HG03469 (cell line): ENCODE data around the gene IPPK.

ENCODE experiments used
- ATAC-seq: cut with Tn5 transposase; IDR thresholded peaks from one replicate; pipeline ENCODE4 v1.9.1; 2021; ENCODE audit warnings: mild to moderate bottlenecking, moderate library complexity, moderate number of reproducible peaks; ENCODE audit not compliant: unreplicated experiment

Gene IPPK

GRCh38 chr9:92658176-92658575, 11.8 kb downstream of the IPPK start:
- no peak for ATAC-seq

DNA sequence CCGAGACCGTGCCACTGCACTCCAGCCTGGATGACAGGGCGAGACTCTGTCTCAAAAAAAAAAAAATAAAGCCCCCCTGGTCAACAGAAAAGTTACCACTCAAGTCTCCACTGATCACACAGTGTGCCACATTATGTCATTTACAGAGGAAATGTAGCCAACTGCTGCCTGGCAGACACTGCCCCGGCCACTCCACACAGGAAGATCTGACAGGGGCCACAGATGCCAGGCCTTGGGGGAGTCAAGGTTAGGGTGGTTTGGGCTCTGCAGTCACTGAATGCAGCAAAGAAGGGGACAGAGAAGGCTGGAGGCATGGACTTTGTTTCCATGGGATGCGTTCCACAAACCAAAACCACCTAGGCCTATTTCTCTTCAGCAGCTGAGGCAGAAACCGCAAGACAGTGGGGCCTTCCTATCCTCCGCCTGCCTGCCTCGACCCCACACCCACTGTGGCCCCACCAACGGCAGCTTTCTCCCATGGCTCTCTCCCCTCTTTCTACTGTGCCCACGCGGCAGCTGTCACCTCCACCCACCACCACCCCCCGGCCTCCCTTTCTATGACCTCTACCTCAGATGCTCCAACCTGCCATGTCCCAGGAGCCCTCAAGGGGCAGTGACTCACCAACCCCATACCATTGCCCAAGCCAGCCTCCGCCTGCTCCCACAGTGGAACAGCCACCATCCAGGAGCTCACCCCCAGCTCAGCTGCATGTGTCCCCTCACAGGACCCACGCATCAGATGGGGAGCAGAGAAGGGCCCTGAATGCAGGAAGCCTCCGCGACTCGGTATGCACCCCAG, 12.4 kb downstream of the IPPK start:
- ATAC-seq = no peak

GRCh38 chr9:92656537-92656925, 13.4 kb downstream of the IPPK start:
- no peak for ATAC-seq

GRCh38 chr9:92655896-92656536, 13.9 kb downstream of the IPPK start:
- ATAC-seq = no peak

DNA sequence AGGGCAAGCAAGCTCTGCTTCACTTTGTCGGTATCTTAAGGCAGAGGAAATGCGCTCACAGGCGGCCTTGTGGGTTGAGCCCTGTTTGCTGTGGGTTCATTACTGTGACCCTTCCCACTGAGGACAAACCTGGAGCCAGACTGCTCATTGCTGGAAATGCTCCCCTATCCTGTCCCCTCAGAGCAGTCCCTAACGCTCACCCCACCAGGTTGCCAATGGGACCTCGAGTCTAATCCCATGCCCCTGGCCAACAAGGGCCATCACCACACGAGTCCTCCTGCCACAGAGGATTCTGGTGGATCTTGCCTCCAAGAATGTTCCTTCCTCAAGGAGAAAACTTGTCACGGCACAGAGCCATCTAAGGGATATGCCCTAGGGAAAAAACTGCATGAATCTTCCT, 14.6 kb downstream of the IPPK start:
- ATAC-seq = no peak

DNA sequence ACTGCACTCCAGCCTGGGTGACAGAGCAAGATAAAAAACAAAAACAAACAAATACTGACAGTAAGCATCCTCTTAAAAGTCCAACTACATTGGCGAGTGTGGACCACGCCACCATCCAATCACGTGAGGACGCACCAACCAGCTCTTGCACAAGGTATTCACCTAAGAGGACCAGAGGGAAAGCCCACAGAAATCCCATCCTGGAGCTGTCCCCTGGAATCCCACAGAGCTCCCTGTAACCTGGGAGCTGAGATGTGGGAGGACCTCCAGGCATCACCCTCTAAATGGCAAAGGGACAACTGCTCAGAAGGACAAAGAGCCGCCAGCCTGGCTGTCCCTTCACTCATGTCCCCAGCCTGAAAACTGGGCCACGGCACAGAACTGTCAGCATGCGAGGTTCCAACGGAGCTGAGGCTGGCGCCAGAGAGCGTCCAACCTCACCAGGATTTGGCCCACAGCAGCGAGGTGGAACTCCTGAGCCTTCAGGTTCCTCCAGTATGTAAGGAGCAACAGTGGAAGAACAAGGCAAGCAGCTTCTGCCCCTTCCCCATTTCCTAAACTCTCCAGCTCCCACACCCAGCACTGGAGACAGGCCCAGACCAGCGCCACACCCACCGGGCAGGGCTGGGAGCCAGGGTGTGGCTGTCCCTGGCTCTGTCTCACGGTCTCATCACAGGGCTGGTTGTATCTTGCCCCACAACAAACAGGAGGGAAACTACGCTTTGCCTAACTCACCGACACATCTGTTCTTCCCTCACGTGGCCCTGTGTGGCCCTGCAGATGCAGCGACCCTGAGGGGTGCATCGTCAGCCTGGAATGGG, 15.2 kb downstream of the IPPK start:
- no peak for ATAC-seq

DNA sequence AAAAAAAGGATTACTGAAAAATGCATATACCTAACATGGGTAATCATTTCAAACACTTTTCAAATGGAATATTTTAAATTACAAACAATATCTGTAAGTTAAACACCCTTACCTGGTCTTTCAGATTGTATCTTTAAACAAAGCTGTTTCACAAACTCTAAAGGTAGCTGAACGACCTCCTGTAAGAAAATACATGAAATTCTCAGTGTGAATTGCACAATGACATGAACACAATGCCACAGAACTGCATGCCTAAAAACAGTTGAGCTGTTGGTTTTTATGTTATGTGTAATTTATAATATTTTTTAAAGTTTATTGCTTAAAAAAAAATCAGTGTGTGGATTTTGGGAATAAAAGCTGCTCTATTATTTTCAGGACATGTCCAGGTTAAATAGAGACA, 17.5 kb downstream of the IPPK start:
- no peak for ATAC-seq

DNA sequence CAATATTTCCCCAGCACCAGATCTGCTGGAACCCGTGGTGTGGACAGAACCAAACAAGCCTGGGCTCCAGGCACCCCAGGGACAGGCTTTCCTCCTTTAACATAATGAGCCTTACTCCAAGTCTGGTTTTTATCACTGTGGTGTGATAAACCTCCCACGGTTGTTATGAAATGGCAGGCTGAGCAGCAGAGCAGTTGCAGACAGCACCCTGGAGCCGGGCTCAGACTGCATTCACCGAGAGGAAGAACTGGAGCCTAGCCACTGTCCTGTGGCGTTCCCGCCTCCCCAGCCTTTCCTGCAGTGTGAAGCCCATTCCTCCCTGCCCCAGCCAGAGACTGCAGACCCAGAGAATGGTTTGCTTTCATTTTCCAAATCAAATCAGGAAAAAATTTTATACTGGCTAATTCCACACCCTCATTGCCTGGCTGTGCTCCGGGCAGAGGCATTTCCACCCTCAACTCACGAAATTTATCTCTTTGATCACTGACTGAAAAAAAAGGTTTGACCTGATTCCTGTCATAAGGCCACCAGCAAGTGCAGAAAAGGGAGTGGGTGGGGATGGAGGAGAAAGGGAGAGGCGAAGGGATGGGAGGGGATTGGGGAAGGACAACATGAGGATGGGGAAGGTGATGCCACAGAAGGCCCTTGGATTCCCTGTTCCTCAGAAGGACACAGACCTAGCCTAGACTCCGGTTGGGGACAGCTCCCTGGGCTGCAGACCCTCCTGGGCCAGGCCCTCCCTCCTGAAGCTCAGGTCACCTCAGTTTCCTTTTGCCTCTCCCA, 18.9 kb downstream of the IPPK start:
- no peak for ATAC-seq

DNA sequence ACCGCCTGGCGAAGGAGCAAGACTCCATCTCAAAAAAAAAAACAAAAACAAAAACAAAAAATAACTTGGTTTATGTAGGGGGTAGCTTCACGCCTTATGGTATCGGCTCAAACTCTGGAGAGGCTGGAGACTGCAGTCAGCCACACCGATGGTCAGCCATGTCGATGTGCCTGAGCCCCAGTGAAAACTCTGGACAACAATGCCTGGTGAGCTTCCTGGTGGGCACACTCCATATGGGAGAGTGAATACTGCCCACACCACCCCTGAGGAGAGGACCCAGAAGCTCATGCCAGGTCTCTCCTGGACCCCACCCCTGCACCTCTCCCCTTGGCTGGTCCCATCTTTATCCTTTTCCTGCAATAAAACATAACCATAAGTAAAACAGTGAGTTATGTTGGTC, 19.6 kb downstream of the IPPK start:
- no peak for ATAC-seq

- no peak for ATAC-seq
These were observed 20.9 kb downstream of the IPPK start for GRCh38 chr9:92649007-92649406.

DNA sequence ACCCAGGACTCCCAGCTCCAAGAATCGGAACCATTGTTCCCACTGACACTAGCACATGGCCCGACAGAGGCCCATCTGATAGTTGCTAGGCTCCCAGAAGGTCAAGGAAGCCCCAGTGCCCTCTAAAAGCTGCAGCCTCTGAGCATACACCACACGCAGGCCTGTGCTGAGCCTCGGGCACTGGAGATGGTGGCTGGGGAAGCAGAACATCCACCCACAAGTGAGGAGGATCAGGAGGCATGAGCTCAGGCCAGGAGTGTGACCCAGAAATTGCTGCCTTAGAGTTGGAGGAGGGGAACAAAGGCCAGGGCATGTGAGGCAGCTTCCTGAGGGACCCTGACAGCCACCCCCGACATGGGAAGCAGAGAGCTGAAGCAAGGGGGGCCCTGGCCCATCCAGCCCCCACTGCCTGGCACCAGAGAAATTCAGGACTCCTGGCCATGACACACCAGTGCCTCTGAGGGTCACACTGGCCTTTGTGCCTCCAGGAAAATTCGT, 21.4 kb downstream of the IPPK start:
- no peak for ATAC-seq

DNA sequence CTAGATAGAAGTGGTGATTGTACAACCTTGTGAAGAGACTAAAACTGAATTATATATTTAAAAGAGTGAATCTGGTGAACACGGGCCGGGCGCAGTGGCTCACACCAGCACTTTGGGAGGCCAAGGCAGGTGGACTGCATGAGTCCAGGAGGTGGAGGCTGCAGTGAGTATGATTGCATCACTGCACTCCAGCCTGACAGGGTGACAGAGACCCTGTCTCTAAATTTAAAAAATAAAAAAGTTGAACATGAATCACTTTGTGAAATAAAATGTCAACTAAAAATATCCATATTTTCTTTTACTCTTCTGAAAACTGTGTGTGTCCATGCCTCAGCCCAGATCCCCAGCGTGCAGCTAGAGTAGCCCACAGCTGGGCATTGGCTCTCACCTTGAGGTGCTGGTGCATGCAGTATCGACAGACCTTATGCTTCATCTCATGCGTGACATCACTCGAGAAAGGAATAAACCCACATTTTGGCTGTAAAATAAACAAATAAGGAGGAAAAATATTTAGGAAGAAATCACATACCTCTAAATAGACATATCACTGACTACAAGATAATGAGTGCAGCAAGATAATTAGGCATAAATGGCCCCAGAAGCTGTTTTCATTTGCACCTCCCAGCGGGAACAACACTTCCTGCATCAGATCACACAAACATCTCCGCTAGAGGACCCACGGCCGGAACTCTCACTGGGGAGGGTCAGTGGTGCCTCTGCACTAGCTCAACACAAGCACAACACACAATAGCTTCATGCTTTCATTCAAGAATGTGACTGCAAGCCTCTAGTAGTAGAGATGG, 22.1 kb downstream of the IPPK start:
- ATAC-seq = no peak

GRCh38 chr9:92645041-92645440, 24.9 kb downstream of the IPPK start:
- ATAC-seq = no peak

DNA sequence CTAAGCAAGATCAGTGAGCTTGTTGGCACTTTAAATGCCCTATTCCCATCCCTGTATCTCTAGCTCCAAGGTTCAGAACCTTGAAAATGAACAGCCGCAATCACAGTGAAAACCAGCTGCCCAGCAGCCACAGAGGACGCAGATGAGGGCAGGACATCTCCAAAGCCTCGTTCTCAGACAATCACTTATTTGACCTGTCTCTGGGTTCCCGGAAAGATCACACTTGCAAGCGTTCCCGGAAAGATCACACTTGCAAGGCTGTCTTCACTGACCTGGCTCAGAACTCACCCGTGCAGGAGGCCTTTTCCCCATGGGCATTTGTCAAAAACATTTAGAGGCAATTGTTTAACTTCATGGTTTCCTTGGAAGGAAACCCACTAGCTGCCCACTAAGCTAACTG, 25.7 kb downstream of the IPPK start:
- no peak for ATAC-seq

DNA sequence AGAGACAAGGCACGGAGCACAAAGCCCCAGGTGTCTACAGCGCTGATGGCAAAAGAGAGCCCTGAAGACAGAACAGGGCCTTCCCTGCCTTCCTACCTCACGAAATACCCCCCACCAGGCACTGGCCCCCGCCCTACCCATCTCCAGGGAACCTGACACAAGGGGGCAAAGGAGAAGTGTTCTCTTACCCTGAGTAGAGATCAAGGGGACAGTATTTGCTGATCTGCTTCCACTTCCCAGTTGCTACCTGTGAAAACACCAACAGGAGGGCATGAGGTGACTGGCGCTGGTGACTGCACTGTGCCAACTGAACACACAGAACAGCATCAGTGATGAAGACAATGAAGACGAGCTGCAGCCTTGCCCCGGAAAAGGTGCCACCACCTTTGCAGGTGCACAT, 27.4 kb downstream of the IPPK start:
- ATAC-seq = no peak

- ATAC-seq = no peak
These were observed 27.9 kb downstream of the IPPK start for GRCh38 chr9:92642041-92642451.

GRCh38 chr9:92641092-92641809, 28.7 kb downstream of the IPPK start:
- ATAC-seq = no peak

GRCh38 chr9:92640398-92641091, 29.4 kb downstream of the IPPK start:
- ATAC-seq = no peak

DNA sequence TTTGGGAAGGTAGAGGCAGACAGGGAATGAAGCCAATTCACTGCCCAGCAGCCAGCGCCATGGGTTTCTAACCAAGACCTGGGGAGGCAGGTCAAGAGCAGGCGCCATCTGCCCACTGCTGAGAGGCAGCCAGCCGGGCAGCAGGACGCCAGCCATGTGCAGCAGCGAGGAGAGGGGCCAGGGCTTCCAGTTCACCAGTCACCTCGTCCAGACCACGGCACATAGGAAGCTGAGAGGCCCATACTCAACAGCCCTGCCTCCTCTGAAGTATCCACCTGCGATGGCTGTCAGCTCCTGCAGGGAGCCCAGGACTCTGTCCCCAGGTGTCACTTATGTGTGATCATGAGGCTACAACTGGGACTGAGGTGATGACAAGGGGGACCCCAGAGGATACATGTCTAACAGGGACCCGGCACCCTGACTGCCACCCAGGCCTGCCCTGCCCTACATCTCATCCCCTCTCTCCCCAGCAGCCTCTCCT, 30.1 kb downstream of the IPPK start:
- no peak for ATAC-seq
